Measurements from ENCODE around the gene PSMD12. TPM values are rescaled to one million over a fixed set of nuclear protein-coding genes. Genes with fewer than 3 reads are reported as not detected.

PSMD12 gene
- total RNA-seq, 1 donor from 2014 or later, result 43.8 TPM

DNA sequence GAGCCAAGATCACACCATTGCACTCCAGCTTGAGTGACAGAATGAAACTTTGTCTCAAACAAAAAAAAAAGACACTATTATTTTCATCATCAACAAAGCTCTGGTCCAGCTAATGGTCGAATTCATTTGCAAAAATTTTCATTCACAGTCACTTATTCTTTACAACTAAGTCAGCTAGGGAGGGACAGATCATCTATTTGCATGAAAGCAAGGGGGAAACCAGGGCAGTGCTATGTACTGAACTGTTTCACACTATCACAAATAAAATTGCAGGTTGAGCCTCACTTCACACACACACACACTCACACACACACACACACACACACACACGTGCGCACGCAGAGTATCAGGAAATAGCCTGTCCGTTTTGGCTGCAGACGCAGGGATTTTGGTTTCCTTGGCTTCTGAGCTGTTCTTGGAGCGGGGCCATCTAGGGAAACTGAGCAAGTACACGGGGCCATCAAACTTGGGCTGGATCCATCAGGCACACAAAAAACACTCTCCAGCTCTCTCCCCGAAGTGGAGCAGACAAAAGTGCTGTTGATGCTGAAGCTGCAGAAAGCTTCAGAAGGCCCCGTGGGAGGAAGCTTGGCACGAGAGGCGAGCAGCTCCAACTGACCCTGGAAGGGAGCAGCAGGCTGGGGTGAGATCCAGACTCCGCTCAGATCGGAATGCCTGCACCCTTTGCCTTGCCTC, 77.0 kb downstream of the PSMD12 start:
- intact Hi-C loops (cut with DNase I), result no loop called here
- TF ChIP-seq, protein P1, sequence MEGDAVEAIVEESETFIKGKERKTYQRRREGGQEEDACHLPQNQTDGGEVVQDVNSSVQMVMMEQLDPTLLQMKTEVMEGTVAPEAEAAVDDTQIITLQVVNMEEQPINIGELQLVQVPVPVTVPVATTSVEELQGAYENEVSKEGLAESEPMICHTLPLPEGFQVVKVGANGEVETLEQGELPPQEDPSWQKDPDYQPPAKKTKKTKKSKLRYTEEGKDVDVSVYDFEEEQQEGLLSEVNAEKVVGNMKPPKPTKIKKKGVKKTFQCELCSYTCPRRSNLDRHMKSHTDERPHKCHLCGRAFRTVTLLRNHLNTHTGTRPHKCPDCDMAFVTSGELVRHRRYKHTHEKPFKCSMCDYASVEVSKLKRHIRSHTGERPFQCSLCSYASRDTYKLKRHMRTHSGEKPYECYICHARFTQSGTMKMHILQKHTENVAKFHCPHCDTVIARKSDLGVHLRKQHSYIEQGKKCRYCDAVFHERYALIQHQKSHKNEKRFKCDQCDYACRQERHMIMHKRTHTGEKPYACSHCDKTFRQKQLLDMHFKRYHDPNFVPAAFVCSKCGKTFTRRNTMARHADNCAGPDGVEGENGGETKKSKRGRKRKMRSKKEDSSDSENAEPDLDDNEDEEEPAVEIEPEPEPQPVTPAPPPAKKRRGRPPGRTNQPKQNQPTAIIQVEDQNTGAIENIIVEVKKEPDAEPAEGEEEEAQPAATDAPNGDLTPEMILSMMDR (IDR thresholded peaks at IDR 0.05), result no peak
- Histone ChIP-seq H3K4me1 (no peaks in the 10 kb centered on the region), H3K4me3 (no peak overlapping the region), H3K9me3 (no peaks in the 10 kb centered on the region), H3K27ac (no peak overlapping the region), H3K27me3 (no peaks in the 10 kb centered on the region), H3K36me3 (no peaks in the 10 kb centered on the region)
- DNase-seq (peak; percentile 71), ATAC-seq (peak; percentile 64)

Other genes with a start within 250 kb of the PSMD12 start
- 72.5 TPM for gene HELZ, start 121.4 kb downstream of the PSMD12 start, total RNA-seq
- 25.4 TPM for gene PITPNC1, start 10.7 kb upstream of the PSMD12 start, total RNA-seq

All from upper lobe of right lung (tissue), 1 donor.